Upper lobe of left lung (tissue), 4 donors: ENCODE measurements around the gene ZFP36L2.

ENCODE experiments used
- CTCF ChIP-seq, 6 experiments: fragments of 450-650 bp in 4 of 6; fragments of 200-600 bp in 2 of 6; sonication (generic) in 2 of 6; IDR thresholded peaks; one replicate each; pipeline ENCODE4 v1.5.1; 2016 to 2019; ENCODE audit warnings: antibody characterized with exemption in 6 of 6
- POLR2A ChIP-seq, 4 donors: fragments of 450-650 bp; IDR thresholded peaks; one replicate each; pipeline ENCODE4 v1.5.1; 2016 to 2017; ENCODE audit warnings: antibody characterized with exemption in 4 of 4, mild to moderate bottlenecking in 2 of 4
- POLR2AphosphoS5 ChIP-seq, 2 donors: sonication (generic); formaldehyde crosslinking; IDR thresholded peaks; one replicate each; pipeline ENCODE4 v1.5.1; 2017; ENCODE audit warnings: antibody characterized with exemption in 2 of 2

- TF ChIP-seq CTCF (IDR thresholded peaks at IDR 0.05) (no peak), POLR2A (IDR thresholded peaks at IDR 0.05) (no peak), POLR2AphosphoS5 (IDR thresholded peaks at IDR 0.05) (no peak)
These were observed 37.6 kb downstream of the ZFP36L2 start for GRCh38 chr2:43188561-43189386.
